Stimulated activated CD4-positive, alpha-beta T cell treated with anti-CD3 and anti-CD28 coated beads, Interleukin-4, amount 100 ng/mL, for 1 hour (primary cell): ENCODE data around the gene GIMAP5.

Experiments
- DNase-seq: peaks from one replicate; pipeline ENCODE4 v3.0.0-alpha.2; 2020

The GIMAP5 gene

DNA sequence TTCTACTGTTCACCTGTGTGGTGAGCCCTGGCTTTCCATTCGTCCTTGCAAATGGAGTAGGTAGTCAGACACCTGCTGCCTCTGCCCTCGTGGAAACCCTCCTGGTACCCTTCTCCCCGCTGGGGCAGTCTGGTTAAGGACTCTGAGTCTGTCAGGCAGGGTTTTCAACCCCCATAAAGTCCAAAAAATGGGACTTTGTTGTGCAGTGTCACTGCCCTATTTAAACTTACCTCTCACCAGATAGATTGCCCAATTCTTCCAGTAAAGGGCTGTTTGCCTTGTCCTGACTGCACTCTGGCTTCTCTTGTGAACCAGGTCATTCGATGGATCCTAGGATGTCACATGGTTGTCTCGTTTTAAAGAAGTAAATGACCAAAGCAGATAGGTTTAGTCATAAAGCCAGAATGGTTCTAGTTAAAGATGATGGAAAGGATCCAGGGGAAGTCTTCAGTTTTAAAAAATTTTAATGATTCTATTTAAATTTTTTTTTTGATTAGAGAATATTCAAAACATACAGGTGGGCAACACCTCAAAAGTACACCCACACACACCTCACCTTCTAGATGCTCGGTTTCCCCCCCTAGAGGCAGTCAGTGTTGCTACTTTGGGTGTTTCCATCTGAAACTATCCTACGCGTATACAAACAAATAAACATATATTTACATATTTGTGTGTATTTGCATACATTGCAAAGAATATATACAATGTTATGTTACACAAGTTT lies 41.0 kb downstream of the GIMAP5 start:
- no peak for DNase-seq

DNA sequence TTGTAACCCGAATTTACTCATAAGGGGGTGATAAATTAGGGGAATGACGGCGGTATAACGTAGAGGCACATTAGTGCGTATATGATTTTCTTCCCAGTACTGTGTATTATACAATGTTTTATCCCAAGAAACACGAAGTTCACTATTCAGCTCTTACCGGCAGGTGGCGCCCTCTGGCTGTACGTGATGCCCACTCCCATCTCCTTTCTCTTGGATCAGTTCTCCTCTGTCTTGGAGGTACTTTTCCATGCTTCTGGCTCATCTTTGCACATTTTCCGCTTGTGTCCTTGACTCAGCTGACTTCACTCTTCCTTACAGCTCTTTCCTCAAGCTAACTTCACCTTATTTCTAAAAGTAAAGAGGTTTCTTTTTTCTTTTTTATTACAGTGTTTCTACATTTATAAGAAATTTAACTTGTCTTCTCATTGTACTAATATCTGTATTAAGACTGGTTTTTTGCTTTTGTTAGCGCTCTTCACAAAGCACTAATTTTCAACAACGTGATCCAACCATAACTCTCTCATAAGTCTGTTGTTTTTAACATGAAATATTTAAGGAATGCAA lies 41.6 kb downstream of the GIMAP5 start:
- peak; percentile 75 for DNase-seq

DNA sequence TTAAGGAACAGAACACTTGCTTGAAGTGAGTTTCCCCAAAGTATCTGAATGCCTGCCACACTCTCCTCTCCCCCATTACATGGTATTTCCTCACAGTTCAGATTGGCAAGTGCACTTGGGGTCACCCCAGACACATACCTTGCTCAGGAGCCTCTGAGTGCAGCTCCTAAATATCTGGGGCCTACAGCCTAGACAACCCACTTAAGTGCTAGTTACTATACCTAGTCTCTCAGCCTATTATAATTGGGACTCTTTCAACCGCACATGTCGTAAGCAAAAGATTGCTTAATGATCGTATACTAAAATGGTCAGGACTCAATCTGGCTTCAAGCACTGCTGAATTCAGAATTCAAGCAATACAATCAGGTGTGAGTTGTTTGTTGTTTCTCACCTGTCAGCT lies 43.1 kb downstream of the GIMAP5 start:
- DNase-seq, result no peak

DNA sequence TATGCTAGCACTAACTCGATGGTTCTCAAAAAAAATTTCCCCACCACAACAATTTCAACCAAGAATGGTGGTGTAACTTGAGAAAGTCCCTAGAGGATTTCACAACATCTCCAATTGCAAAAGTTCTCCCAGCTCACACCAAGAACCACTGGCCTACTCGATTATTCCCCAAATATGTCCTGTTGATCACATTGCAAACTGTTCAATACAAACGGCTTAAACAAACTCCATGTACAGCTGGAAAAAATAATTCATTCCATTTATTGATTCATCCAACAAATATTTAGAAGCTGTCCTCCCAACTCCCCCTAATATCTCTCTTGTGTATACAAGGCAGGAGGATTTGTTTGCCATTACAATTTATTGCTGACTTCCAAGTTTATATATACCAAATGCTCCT lies 43.9 kb downstream of the GIMAP5 start:
- no peak for DNase-seq

DNA sequence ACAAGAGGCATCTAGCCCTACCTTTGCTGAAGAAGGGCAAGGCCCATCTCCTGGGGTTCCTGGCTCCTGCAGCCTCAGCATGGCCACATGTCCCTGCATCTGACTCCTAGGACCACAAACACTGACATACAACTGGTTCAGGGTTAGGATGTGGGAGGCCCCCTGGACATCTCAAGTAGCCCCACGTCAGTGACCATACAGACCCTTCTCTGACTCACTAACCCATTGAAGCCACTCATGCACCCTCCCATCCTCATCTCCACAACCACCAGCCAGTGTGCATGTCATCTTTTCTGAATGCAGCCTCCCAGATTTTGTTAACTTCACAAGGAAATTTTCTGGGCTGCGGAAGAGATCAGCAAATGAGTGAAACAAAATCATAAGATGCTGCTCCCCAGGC lies 44.7 kb downstream of the GIMAP5 start:
- no peak for DNase-seq

DNA sequence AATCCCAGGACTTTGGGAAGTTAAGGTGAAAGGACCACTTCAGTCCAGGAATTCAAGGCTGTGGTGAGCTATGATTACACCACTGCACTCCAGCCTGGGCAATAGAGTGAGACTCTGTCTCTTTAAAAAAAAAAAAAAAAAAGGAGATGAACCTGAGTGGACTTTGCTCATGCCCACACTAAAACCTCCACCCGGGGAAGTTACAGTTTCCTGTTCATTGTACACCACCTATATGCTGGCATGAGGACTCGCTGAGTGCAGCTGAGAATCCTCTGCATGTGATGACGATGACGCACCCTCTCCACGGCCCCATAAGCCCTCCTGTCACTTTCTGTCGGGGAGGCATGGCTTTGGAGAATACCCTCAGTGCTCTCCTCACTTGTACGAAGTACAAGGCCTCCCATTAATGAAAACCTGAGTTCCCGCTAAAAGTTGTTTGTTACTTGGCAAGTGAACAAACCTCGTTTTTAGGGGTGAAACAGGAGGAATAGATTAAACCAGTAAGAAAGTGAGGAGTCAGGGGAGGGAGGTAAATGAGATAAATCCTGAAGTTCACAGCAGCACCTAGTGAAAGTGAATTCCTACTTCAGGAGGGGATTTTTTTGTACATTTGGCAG lies 47.0 kb downstream of the GIMAP5 start:
- DNase-seq, result no peak

DNA sequence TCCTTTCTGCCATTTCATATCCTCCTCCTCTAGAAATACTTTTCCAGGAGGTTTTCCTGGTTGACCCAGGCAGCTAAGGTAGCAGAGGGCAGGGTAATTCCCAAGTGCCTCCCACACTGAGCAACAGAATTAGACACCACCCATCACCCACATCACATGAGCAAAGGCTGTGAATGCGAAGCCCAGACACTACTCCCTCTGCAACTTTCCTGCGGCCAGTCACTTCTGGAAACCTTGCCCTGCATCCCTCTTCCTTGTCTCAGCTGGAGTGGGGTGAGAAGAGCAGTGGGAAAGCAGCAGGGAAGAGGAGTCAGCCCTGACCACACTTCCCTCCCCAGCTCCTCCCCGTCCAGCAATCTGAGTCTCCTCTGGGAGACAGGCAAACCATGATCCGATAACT lies 47.7 kb downstream of the GIMAP5 start:
- no peak for DNase-seq

DNA sequence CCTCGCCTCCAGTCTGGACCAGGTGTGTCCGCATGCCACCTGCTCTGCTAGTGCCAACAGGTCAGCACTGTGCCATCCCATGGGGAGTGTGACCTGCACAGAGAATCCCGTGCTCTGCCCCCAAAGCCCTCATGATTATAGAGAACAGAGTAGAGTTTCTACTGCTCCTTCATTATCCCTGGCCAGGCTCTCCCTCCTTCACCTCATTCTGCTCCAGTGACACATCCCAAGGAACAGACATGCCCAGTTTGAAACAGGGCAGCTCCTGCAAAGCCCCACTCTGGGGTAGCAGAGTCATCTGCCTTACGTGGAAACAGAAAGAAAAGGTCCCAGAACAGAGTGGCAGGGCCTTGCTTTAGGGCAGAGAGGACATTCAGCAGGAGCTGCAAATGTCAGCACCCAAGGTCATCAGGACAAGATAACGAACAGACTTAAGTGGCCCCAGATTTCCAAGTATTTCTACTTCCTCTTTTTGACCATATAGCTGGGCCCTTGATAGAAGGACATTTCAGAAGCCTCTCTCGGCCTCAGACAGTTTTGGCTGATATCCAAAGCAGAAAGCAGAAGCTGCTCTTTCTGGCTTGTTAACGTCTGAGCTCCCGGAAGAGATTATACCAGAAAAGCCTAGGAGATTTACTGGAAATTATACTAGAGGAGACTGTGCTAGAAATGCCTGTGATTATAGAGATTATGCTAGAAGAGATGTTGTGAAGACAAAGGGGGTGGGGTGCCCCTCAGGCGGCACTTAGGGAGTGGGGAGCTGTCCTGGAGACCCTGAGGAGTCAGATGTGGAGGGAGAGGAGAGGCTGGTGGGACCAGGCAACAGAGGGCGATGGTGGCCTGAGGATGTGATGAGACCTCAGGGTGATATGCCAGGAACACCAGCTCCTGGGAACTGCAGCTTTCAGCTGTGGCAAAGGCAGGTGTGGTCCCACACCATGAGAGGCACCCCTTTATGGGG lies 50.4 kb downstream of the GIMAP5 start:
- DNase-seq, result no peak

DNA sequence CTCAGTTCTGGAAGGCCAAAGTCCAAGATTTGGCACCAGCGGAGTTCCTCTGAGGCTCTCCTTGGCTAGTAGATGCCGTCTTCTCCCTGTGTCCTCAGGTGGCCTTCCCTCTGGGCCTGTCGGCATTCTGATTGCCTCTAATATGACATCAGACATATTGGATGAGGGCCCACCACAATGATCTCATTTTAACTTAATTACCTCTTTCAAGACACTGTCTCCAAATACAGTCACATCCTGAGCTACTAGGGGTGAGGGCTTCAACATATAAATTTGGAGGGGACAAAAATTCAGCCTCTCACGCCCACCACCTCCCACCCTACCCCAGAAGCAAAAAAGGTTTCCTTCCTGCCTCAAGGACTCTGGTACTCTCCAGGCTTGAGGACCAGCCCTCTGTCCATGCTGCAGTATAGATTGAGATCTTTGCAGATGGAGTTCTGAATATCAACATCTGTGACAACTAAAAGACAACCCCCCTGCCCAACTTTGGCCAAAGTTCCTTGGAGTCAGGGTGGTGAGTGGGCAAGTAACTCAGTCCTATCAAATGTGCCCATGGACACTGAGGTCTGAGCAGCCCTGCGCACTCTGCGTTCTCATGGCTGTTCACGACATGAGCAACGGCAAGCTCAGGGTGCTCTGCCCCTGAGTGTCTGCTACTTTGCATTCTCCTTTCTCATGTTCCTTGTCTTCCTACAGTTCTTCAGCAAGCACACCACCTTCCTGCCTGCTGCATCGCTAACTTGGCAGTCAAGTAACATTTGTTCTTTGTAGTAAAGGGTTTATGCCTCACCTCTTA lies 51.5 kb downstream of the GIMAP5 start:
- DNase-seq, result no peak

DNA sequence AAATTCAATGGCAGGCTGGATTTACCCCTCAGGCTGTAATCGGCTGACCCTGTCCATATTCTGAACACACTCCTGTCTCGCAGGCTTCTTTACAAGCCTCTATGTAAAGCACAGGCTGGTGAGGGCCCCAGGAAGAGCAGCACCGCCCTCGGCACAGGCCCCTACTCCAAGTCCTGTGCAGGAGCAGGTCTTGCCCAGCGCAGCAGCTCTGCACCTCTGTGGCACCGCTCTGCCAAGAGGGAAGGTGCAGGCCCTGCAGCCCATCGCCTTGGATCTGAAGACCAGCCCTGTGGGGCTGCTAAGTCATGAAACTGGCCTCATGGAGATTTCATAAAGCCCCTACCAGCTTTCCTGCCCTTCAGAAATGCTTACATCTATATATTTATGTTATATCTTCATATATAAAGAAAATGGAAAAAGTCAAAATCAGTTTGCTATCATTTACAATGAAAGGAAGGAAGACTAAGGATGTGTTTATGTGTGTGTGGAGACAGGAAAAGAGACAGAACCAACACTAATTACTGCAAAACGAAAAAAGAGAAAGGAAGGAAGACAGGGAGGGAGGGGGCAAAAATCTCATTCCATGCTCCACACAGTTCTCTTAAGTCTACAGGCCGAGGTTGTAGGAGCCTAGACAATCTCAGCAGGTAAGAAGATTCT lies 53.3 kb downstream of the GIMAP5 start:
- DNase-seq, result no peak

DNA sequence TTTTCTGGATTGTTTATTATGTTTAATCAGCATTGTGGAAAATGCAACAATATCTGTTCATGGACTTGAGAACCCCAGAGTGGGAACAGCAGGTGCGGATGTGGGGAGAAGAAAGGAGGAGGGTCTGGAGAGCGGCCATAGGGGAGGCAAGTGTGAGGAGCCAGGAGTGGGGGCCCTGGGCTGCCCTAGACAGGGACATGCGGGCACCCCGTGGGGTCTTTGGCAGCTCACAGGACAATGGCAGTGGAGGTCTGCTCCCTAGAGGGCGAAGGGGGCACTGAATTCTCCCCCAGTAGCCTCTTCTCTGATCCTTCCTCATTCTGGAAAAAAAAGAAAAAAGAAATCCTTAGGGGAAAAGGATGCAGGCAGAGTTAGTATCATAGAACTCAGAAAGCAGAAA lies 54.1 kb downstream of the GIMAP5 start:
- no peak for DNase-seq

DNA sequence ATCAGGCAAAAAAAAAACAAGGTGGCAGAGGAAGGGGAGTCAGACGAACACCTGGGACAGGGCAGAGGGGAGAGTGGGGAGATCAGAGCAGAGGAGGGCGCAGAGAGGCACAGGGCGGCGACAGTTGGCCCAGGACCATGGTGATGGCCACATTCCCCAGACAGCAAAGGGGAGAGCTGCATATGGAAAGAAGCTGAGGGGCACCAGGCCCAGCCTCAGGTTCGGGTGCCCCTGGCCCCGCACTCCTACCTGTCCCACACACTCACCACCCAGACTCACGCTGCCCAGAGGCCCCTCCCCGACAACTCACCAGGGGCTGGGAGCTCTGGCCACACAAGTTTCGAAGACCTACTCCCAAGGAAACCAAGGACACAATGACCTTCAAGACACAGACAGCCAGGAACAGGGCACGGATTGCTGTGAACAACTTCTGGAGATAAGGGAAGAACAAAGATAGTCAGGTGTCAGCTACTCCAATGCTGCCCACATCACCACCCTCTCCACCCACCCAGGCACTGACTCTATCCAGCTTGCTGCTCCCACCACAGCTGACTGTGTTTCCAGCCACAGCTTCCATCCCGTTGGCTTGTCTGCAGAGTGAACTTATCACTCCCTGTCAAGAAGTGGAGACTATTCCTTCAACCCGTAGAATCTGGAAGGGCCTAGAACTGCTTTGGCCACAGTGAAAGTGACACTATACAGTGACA lies 54.7 kb downstream of the GIMAP5 start:
- DNase-seq, result no peak
